Ishikawa (cell line): ENCODE data around the gene LAGE3.

Source experiments
- CEBPB ChIP-seq: IDR thresholded peaks from 2 replicates; pipeline ENCODE4 v1.6.1; 2012
- CREB1 ChIP-seq: IDR thresholded peaks from 2 replicates; pipeline ENCODE4 v1.6.1; 2012; ENCODE audit warnings: low read depth
- EGR1 ChIP-seq: IDR thresholded peaks from 2 replicates; pipeline ENCODE4 v1.6.1; 2012
- EP300 ChIP-seq: IDR thresholded peaks from 2 replicates; pipeline ENCODE4 v1.6.1; 2012; ENCODE audit warnings: borderline replicate concordance
- FOXM1 ChIP-seq: IDR thresholded peaks from 2 replicates; pipeline ENCODE4 v1.6.1; 2012; ENCODE audit warnings: low read depth, borderline replicate concordance
- MAX ChIP-seq: IDR thresholded peaks from 2 replicates; pipeline ENCODE4 v1.6.1; 2012
- NFIC ChIP-seq: IDR thresholded peaks from 2 replicates; pipeline ENCODE4 v1.6.1; 2012
- RAD21 ChIP-seq: IDR thresholded peaks from 2 replicates; pipeline ENCODE4 v1.6.1; 2012; ENCODE audit warnings: low read depth
- REST ChIP-seq: IDR thresholded peaks from 2 replicates; pipeline ENCODE4 v1.6.1; 2012; ENCODE audit warnings: low read depth, mild to moderate bottlenecking
- TAF1 ChIP-seq: IDR thresholded peaks from 2 replicates; pipeline ENCODE4 v1.6.1; 2012; ENCODE audit warnings: low read depth, mild to moderate bottlenecking
- TCF12 ChIP-seq: IDR thresholded peaks from 2 replicates; pipeline ENCODE4 v1.6.1; 2012; ENCODE audit warnings: low read depth
- TEAD4 ChIP-seq: IDR thresholded peaks from 2 replicates; pipeline ENCODE4 v1.6.1; 2012
- USF1 ChIP-seq: IDR thresholded peaks from 2 replicates; pipeline ENCODE4 v1.6.1; 2012
- YY1 ChIP-seq: IDR thresholded peaks from 2 replicates; pipeline ENCODE4 v1.6.1; 2012; ENCODE audit warnings: low read depth
- ZBTB7A ChIP-seq: IDR thresholded peaks from 2 replicates; pipeline ENCODE4 v1.6.1; 2012; ENCODE audit warnings: low read depth

The LAGE3 gene

GRCh38 chrX:154485150-154486051 lies 6.3 kb upstream of the LAGE3 start:
- TF ChIP-seq MAX = no peak
- TF ChIP-seq USF1 = no peak
- no peak for TF ChIP-seq CEBPB
- TF ChIP-seq EGR1 = no peak
- no peak for TF ChIP-seq EP300
- TF ChIP-seq FOXM1 = no peak
- no peak for TF ChIP-seq RAD21
- no peak for TF ChIP-seq TEAD4
- no peak for TF ChIP-seq NFIC
- TF ChIP-seq REST = no peak
- TF ChIP-seq CREB1 = no peak
- no peak for TF ChIP-seq ZBTB7A
- no peak for TF ChIP-seq TAF1
- no peak for TF ChIP-seq TCF12
- no peak for TF ChIP-seq YY1

- TF ChIP-seq ZBTB7A = no peak
- TF ChIP-seq TEAD4 = no peak
- TF ChIP-seq FOXM1 = no peak
- TF ChIP-seq CREB1 = no peak
- TF ChIP-seq EP300 = no peak
- TF ChIP-seq RAD21 = no peak
- no peak for TF ChIP-seq MAX
- TF ChIP-seq REST = no peak
- TF ChIP-seq CEBPB = no peak
- no peak for TF ChIP-seq TAF1
- no peak for TF ChIP-seq USF1
- TF ChIP-seq TCF12 = no peak
- no peak for TF ChIP-seq EGR1
- no peak for TF ChIP-seq NFIC
- TF ChIP-seq YY1 = no peak
Measured at GRCh38 chrX:154484255-154485149, 5.4 kb upstream of the LAGE3 start.

- TF ChIP-seq REST (no peak), USF1 (no peak), TCF12 (no peak), YY1 (no peak), MAX (no peak), CREB1 (no peak), TAF1 (no peak), ZBTB7A (no peak), CEBPB (no peak), RAD21 (no peak), NFIC (no peak), FOXM1 (no peak), EGR1 (no peak), TEAD4 (no peak), EP300 (no peak)
Measured at GRCh38 chrX:154483325-154483724, 4.2 kb upstream of the LAGE3 start.
